ENCODE measurements around the gene MFSD2A.
"Not testable (repeated sequence)": the region's sequence is repeated elsewhere in the genome, so short reads cannot be mapped to it uniquely, and the experiment has no call there.

Gene MFSD2A

DNA sequence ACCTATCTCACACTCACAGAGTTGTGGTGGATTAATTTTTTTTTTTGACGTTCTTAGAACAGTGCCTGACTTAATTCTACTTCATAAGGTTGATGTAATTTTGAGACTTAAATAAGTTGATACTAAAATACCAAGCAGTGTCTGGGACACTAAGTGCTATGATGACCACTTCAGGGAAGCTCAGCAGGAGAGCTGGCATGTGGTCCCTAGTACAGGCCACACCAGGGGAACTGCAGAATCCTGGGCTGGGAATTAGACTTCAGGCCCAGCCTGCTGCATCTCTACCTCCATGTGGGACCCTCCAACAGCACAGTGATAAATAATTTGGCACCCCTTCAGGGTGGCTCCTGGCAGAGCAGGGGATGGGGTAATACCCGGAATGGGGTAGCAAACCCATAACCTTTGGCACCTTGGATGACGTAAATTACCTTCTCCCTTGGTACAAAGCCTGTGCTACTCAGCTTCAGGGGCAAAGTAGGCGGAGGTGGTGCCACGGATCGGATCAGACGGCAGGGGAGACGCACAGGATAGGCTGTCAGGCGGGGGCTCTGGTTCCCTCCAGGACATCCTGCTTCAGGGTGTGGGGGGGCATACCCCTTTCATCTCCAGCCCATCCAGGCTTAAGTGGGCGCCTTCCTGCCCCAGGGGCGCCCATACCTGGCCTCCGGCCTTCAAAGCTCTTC lies 4.8 kb downstream of the MFSD2A start:
- Histone ChIP-seq H2AK5ac (ENCODE audit: low read length, severe bottlenecking) (no peak overlapping the region), H2BK5ac (ENCODE audit: low read depth, low read length, poor library complexity, severe bottlenecking) (no peak overlapping the region), H3K36me3 (ENCODE audit: control insufficient read depth in 1 of 2, insufficient read depth in 2 of 2, low read depth in 1 of 2, low read length in 2 of 2) (peaks cover 7 to 26% of the 10 kb centered on the region in 2 experiments)

DNA sequence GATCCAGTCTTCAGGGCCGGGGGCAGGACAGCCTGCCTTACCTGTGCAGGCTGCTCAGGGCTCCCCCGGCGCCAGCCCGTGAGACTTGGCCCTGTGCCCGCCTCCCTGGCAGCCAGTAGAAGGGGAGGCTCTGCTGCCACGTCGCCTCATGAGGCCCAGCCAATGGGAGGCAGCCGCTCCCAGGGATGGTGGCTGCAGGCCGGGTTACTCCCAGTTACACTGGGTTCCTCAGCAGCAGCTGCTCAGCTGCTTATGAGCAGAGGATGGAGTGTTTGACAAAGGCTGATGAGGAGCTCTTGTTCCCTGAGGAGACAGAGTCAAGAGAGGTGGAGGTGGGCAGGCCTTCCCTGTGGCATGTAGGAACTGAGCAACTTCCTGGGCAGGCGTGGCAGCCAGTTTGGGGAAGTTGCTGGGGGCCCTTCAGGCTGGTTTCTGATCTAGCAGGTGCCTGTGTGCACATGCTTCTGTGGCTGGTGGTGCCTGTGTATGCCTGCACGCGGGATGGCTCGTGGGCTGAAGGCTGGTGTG lies 5.5 kb downstream of the MFSD2A start:
- no peak for DNase-seq
- Histone ChIP-seq H3K4me1 (ENCODE audit: control insufficient read depth, insufficient read depth, low read depth, low read length) (peaks cover 10% of the 10 kb centered on the region), H3K4me3 (ENCODE audit: insufficient read depth in 1 of 2, low read depth in 1 of 2, low read length in 2 of 2) (peak overlapping the region in 1 of 2 experiments; percentile 16), H2BK5ac (ENCODE audit: low read depth, low read length, poor library complexity, severe bottlenecking) (no peak overlapping the region), H3K23ac (ENCODE audit: low read length in 2 of 2) (no peak overlapping the region), H3K4me2 (ENCODE audit: low read length, poor library complexity, severe bottlenecking) (no peak overlapping the region), H3K14ac (ENCODE audit: low read length in 2 of 2) (no peak overlapping the region), H2BK15ac (ENCODE audit: low read depth, poor library complexity, severe bottlenecking) (no peak overlapping the region), H3K9ac (ENCODE audit: low read length) (no peak overlapping the region), H3K18ac (ENCODE audit: low read depth in 1 of 2, low read length in 2 of 2) (no peak overlapping the region), H2BK12ac (ENCODE audit: low read length in 2 of 2) (no peak overlapping the region), H4K91ac (ENCODE audit: low read length) (no peak overlapping the region), H3K4ac (ENCODE audit: low read depth in 1 of 2, low read length in 2 of 2) (no peak overlapping the region), H2BK120ac (ENCODE audit: low read depth, low read length) (no peak overlapping the region), H3K9me3 (ENCODE audit: control insufficient read depth, low read length) (no peaks in the 10 kb centered on the region), H2AFZ (ENCODE audit: low read depth, low read length) (no peak overlapping the region), H2AK5ac (ENCODE audit: low read length, severe bottlenecking) (no peak overlapping the region), H3K79me1 (replicated peaks; ENCODE audit: low read length, poor library complexity, severe bottlenecking) (peaks cover 12% of the 10 kb centered on the region), H4K8ac (ENCODE audit: low read length) (peak overlapping the region; percentile 4), H3K27ac (ENCODE audit: low read length, poor library complexity, severe bottlenecking) (no peak overlapping the region), H3K27me3 (ENCODE audit: control insufficient read depth in 1 of 2, insufficient read depth in 1 of 2, low read length in 2 of 2) (no peaks in the 10 kb centered on the region), H3K36me3 (ENCODE audit: control insufficient read depth in 1 of 2, insufficient read depth in 2 of 2, low read depth in 1 of 2, low read length in 2 of 2) (peaks cover 7 to 27% of the 10 kb centered on the region in 2 experiments)
- 92% methylated on average over 13 of the region's 13 CpGs for WGBS

More for the DNA sequence above, 4.8 kb downstream of the MFSD2A start:
- H3K79me1 ChIP-seq (replicated peaks; ENCODE audit: low read length, poor library complexity, severe bottlenecking), result peaks cover 12% of the 10 kb centered on the region
- no peak overlapping the region for H3K27ac ChIP-seq (ENCODE audit: low read length, poor library complexity, severe bottlenecking)
- H3K18ac ChIP-seq (ENCODE audit: low read depth in 1 of 2, low read length in 2 of 2), result no peak overlapping the region
- no peak overlapping the region for H2AFZ ChIP-seq (ENCODE audit: low read depth, low read length)
- H3K27me3 ChIP-seq (ENCODE audit: control insufficient read depth in 1 of 2, insufficient read depth in 1 of 2, low read length in 2 of 2), result no peaks in the 10 kb centered on the region
- no peak overlapping the region for H4K91ac ChIP-seq (ENCODE audit: low read length)
- H2BK12ac ChIP-seq (ENCODE audit: low read length in 2 of 2), result no peak overlapping the region
- H4K8ac ChIP-seq (ENCODE audit: low read length), result no peak overlapping the region
- no peak overlapping the region for H3K4ac ChIP-seq (ENCODE audit: low read depth in 1 of 2, low read length in 2 of 2)
- H3K14ac ChIP-seq (ENCODE audit: low read length in 2 of 2), result no peak overlapping the region
- H3K4me3 ChIP-seq (ENCODE audit: insufficient read depth in 1 of 2, low read depth in 1 of 2, low read length in 2 of 2), result no peak overlapping the region
- H3K4me2 ChIP-seq (ENCODE audit: low read length, poor library complexity, severe bottlenecking), result no peak overlapping the region
- no peak for DNase-seq
- no peak overlapping the region for H2BK120ac ChIP-seq (ENCODE audit: low read depth, low read length)
- H3K4me1 ChIP-seq (ENCODE audit: control insufficient read depth, insufficient read depth, low read depth, low read length), result peaks cover 14% of the 10 kb centered on the region
- no peak overlapping the region for H3K9ac ChIP-seq (ENCODE audit: low read length)
- WGBS, result 95% methylated on average over 12 of the region's 12 CpGs
- H3K23ac ChIP-seq (ENCODE audit: low read length in 2 of 2), result no peak overlapping the region
- no peaks in the 10 kb centered on the region for H3K9me3 ChIP-seq (ENCODE audit: control insufficient read depth, low read length)
- no peak overlapping the region for H2BK15ac ChIP-seq (ENCODE audit: low read depth, poor library complexity, severe bottlenecking)

GRCh38 chr1:39962450-39962825 lies 7.5 kb downstream of the MFSD2A start:
- Histone ChIP-seq H3K79me1 (replicated peaks; ENCODE audit: low read length, poor library complexity, severe bottlenecking) (peaks cover 4% of the 10 kb centered on the region), H3K18ac (ENCODE audit: low read depth in 1 of 2, low read length in 2 of 2) (no peak overlapping the region), H3K23ac (ENCODE audit: low read length in 2 of 2) (no peak overlapping the region), H2AFZ (ENCODE audit: low read depth, low read length) (no peak overlapping the region), H3K27ac (ENCODE audit: low read length, poor library complexity, severe bottlenecking) (no peak overlapping the region), H3K9ac (ENCODE audit: low read length) (no peak overlapping the region), H2AK5ac (ENCODE audit: low read length, severe bottlenecking) (no peak overlapping the region), H4K91ac (ENCODE audit: low read length) (no peak overlapping the region), H3K14ac (ENCODE audit: low read length in 2 of 2) (no peak overlapping the region), H3K36me3 (ENCODE audit: control insufficient read depth in 1 of 2, insufficient read depth in 2 of 2, low read depth in 1 of 2, low read length in 2 of 2) (peaks cover 23 to 42% of the 10 kb centered on the region in 2 experiments), H3K4me2 (ENCODE audit: low read length, poor library complexity, severe bottlenecking) (no peak overlapping the region), H2BK12ac (ENCODE audit: low read length in 2 of 2) (no peak overlapping the region), H4K8ac (ENCODE audit: low read length) (no peak overlapping the region), H3K4me3 (ENCODE audit: insufficient read depth in 1 of 2, low read depth in 1 of 2, low read length in 2 of 2) (no peak overlapping the region), H3K27me3 (ENCODE audit: control insufficient read depth in 1 of 2, insufficient read depth in 1 of 2, low read length in 2 of 2) (no peaks in the 10 kb centered on the region), H2BK120ac (ENCODE audit: low read depth, low read length) (no peak overlapping the region), H2BK5ac (ENCODE audit: low read depth, low read length, poor library complexity, severe bottlenecking) (no peak overlapping the region), H2BK15ac (ENCODE audit: low read depth, poor library complexity, severe bottlenecking) (no peak overlapping the region), H3K4ac (ENCODE audit: low read depth in 1 of 2, low read length in 2 of 2) (no peak overlapping the region), H3K4me1 (ENCODE audit: control insufficient read depth, insufficient read depth, low read depth, low read length) (peaks cover 2% of the 10 kb centered on the region), H3K9me3 (ENCODE audit: control insufficient read depth, low read length) (no peaks in the 10 kb centered on the region)
- DNase-seq, result no peak
- WGBS, result 98% methylated on average over 17 of the region's 17 CpGs

DNA sequence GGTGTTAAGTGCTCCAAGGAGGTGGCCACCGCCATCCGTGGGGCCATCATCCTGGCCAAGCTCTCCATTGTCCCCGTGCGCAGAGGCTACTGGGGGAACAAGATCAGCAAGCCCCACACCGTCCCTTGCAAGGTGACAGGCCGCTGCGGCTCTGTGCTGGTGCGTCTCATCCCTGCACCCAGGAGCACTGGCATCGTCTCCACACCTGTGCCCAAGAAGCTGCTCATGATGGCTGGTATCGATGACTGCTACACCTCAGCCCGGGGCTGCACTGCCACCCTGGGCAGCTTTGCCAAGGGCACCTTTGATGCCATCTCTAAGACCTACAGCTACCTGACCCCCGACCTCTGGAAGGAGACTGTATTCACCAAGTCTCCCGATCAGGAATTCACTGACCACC lies 8.0 kb downstream of the MFSD2A start:
- H3K27ac ChIP-seq (ENCODE audit: low read length, poor library complexity, severe bottlenecking); H3K27me3 ChIP-seq (ENCODE audit: control insufficient read depth in 1 of 2, insufficient read depth in 1 of 2, low read length in 2 of 2); H4K91ac ChIP-seq (ENCODE audit: low read length); H3K9me3 ChIP-seq (ENCODE audit: control insufficient read depth, low read length); H2AK5ac ChIP-seq (ENCODE audit: low read length, severe bottlenecking); H3K4ac ChIP-seq (ENCODE audit: low read depth in 1 of 2, low read length in 2 of 2); H4K8ac ChIP-seq (ENCODE audit: low read length); H3K4me3 ChIP-seq (ENCODE audit: insufficient read depth in 1 of 2, low read depth in 1 of 2, low read length in 2 of 2); H3K9ac ChIP-seq (ENCODE audit: low read length); H2BK5ac ChIP-seq (ENCODE audit: low read depth, low read length, poor library complexity, severe bottlenecking); H3K23ac ChIP-seq (ENCODE audit: low read length in 2 of 2); H3K18ac ChIP-seq (ENCODE audit: low read depth in 1 of 2, low read length in 2 of 2); H3K4me1 ChIP-seq (ENCODE audit: control insufficient read depth, insufficient read depth, low read depth, low read length); H2BK12ac ChIP-seq (ENCODE audit: low read length in 2 of 2); H2BK120ac ChIP-seq (ENCODE audit: low read depth, low read length); H3K4me2 ChIP-seq (ENCODE audit: low read length, poor library complexity, severe bottlenecking); H3K14ac ChIP-seq (ENCODE audit: low read length in 2 of 2); H2BK15ac ChIP-seq (ENCODE audit: low read depth, poor library complexity, severe bottlenecking); H2AFZ ChIP-seq (ENCODE audit: low read depth, low read length); DNase-seq; H3K79me1 ChIP-seq (replicated peaks; ENCODE audit: low read length, poor library complexity, severe bottlenecking): not testable (repeated sequence)
- WGBS, result 95% methylated on average over 13 of the region's 13 CpGs
- H3K36me3 ChIP-seq (ENCODE audit: control insufficient read depth in 1 of 2, insufficient read depth in 2 of 2, low read depth in 1 of 2, low read length in 2 of 2), result peaks cover 23 to 42% of the 10 kb centered on the region in 2 experiments
